HG03175 (cell line): ENCODE data around the gene FBRS.
"Not testable (repeated sequence)": the region's sequence is repeated elsewhere in the genome, so short reads cannot be mapped to it uniquely, and the experiment has no call there.

Source experiments
- ATAC-seq: cut with Tn5 transposase; IDR thresholded peaks from one replicate; pipeline ENCODE4 v1.9.1; 2021; ENCODE audit warnings: mild to moderate bottlenecking, moderate library complexity; ENCODE audit not compliant: unreplicated experiment

FBRS gene

DNA sequence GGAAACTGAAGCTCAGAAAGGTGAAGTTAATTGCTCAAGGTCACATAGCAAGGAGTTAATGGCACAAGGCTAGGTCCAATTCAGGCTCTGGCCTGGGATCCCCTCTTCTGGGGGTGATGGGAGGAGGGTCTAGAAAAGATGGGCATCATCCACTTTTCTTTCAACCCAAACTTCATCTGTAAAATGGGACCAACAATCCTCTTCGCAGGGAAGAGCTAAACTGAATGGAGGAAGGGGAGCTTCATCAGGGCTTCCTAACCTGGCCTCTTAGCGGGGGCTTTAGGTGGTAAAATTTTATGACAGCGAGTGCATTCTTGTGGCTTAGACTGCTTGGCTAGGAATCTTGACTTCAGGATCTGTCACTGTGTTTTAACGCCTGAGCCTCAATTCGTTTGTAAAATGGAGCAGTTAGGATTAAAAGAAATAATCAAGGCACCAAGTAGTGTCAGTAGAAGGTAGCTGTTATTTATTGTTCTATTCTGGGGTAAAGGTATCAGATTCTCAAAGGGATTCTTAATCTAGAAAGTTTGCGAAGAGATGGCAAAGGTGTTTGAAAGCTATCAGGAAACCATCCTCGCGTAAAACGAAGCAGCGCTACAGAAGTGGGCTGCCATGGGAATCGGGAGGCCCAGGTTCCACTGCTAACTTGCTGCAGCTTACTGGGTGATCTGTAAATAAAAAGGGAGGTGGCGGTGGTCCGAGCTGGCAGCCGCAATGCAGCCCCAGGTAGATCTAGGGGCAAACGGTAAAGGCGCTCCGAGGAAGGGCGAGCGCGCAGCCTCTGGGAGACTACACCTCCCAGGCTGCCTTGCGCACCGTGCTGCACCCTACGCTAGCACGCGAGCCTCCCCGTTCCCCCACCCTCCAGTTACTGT lies 39.3 kb downstream of the FBRS start:
- ATAC-seq: peak; percentile 83

DNA sequence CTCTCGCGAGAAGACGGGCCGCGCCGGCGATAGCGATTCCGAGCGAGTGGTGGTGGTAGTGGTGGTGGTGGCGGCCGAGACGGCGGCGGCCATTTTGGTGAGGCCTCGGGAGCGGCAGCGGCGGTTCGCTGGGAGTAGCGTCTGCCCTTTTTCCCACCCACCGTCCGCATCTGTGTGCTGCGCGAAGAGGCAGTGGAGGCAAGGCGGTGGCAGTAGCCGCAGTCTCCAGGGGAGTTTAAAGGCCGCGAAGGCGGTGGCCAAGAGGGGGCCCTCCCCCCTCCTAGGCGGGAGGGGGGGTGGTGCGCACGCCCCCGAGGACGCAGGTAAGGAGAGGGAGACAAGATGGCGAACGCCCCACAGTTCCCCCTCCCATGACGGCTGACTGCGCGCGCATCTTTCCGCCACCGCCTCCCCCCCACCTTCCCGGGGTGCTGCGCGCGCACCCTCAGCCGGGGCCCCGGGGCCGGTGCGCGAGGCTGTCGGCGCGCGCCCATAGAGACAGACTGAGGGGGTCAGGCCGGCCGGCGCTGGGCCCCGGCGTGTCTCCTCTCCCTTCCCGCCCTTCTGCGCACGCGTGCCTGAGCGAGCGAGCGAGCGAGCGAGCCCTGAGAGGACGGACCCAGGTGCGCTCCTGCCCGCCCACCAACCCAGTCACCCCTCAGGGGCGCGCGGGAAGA lies 40.0 kb downstream of the FBRS start:
- ATAC-seq: peak; percentile 68

DNA sequence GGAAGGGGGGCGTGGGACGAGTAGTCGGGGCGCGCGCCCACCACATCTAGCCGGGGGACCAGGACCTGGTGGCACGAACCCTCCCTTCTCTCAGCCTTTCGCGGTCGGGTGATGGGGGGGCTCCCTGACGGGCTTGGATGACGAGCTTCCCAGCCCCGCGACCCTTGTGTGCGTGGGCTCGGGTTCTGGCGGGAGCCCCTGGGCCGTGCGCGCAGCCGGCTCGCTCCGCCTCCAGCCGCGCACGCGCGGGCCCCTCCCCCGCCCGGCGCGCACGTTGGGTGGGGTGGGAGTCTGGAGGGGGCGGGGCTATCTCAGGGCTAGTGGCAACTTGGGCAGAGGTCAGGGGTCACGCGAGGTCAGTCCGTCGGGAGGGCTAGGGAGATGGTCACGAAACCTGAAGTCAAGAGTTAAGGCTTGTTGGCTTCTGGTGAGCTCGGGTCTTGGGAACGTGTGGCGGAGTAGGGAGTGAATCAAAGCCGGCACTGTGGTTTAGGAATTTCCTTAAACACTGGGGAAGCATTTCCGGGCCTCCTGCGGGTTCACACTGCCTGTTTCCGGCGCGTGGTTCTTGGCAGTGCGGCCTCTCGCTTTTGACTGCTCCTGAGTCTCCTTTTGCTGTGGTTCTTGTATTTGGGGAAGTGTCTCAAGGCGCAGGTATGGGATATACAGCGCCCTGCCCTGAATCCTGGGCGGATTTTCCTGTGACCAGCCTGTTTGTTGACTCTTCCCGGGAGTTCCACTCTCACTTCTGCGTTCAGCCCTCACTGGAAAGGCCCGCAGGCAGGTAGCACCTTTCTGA lies 40.8 kb downstream of the FBRS start, which contains the start of gene SRCAP:
Gene SRCAP (plus strand): TSS at position 356 of the 799 bp plus-strand sequence. CDS start 1,654 bp downstream, outside the sequence.
- ATAC-seq: peak; percentile 33

DNA sequence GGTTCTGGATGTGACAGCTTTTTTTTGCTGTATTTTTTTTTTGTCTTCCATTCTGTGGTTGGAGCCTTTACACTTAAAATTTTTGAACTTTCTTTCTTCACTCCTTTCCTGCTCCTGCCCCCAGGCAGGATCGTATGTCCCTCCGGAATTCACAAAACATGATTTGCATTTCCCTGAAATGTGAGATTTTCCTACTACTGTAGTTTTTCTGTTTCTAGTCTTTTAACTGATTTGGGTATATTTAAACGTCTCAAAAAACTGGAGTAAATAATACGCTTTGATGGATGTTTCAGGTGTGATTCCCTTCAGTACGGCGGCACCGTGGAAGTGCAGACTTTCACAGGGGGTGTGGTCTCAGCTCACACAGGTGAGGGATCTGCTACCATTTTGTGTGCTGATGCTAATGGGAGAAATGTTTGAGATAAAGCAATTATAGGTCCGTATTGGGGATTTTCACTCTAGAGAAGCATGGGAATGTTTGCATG lies 41.4 kb downstream of the FBRS start:
- no peak for ATAC-seq

DNA sequence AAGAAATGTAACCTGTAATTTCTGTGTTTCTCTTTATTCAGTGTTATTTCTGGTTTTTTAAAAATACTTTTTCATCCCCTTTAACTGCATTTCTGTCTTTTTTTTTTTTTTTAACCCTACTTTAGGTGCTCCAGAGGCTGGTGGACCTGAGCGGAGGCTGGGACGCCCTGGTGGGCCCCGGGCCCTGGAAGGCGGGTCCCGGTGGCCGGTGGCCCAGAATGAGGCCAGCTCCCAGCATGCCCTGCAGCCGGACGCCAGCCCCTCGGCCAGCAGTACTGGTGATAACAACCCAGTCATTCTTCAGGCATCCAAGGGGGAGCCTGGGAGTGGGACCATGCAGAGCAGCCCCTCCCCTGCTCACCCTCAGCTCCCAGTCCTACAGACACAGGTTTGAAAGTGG lies 42.3 kb downstream of the FBRS start:
- ATAC-seq: no peak

DNA sequence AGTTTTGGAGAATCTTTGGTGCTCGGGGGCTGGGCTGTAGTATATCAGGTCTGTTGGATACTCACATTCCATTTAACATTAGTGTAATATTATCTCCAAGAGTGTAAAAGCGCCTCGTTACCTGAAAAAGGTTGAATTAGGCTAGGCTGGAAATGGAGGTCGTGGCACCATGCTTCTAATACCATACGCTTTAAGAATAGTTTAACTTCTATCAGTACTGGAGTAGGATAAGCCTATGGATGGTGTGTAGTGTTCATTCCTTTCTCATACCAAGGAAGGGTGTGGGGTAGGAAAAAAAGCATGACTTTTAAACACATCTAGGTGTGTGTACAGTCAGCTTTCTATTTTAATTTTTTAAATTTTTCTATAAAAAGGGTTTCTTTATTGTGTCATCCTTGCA lies 42.7 kb downstream of the FBRS start:
- ATAC-seq: no peak

DNA sequence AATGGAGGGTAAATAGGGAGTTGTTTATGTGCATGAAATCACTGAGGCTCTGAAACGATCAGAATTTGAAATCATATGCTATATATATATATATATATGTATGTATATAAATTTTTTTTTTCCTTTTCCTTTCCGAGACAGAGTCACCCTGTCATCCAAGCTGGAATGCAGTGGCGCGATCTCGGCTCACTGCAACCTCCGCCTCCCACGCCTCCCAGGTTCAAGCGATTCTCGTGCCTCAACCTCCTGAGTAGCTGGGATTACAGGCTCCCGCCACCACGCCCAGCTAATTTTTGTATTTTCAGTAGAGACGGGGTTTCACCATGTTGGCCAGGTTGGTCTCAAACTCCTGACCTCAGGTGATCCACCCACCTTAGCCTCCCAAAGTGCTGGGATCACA lies 44.8 kb downstream of the FBRS start:
- ATAC-seq: not testable (repeated sequence)

DNA sequence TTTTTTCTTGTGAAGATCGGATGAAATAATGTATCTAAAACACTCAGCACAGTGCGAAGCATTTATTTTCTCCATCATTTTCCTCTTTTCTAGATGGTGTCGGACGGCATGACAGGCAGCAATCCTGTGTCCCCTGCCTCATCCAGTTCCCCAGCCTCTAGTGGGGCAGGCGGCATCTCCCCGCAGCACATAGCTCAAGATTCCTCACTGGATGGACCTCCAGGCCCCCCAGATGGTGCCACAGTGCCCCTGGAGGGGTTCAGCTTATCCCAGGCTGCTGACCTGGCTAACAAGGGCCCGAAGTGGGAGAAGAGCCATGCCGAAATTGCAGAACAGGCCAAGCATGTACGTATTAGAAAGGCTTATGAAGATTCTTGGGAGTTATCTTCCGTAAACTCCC lies 45.7 kb downstream of the FBRS start:
- no peak for ATAC-seq

DNA sequence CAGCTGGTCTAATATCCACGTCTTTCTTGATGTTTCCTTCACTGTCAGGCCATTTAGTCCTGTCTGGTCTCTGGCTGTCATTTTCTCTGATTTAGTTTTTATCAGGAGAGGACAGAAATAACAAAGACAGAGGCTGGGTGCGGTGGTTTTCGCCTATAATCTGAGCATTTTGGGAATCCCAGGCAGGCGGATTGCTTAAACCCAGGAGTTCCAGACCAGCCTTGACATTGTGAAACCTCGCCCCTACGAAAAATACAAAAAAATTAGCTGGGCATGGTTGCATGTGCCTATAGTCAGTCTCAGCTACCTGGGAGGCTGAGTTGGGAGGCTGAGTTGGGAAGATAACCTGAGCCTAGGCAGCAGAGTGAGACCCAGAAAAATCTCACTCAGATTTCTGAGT lies 47.8 kb downstream of the FBRS start:
- ATAC-seq: no peak

DNA sequence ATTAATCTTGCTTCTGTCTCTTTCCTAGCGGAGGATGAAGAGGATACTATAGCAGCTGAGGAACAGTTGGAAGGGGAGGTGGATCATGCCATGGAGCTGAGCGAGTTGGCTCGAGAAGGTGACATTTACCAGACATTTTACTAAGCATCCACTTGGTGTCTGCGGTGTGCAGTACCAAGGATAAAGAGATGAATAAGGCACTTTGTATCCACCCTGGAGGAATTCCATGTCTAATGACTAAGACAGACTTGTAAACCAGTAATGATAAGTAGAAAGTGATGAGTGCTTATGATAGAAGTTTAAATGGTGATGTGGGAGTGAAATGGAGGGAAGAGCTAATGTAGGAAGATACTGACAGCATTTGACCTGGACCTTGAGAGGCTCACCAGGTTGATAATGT lies 52.7 kb downstream of the FBRS start:
- no peak for ATAC-seq

DNA sequence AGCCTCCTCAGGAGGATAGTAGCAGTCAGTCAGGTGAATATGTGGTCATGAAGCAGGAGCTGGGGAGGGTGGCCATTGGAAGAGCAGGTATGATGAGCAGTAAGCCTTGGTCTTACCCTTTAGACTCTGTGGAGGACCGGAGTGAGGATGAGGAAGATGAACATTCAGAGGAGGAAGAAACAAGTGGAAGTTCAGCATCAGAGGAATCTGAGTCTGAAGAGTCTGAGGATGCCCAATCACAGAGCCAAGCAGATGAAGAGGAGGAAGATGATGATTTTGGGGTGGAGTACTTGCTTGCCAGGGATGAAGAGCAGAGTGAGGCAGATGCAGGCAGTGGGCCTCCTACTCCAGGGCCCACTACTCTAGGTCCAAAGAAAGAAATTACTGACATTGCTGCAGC lies 53.5 kb downstream of the FBRS start:
- ATAC-seq: no peak

DNA sequence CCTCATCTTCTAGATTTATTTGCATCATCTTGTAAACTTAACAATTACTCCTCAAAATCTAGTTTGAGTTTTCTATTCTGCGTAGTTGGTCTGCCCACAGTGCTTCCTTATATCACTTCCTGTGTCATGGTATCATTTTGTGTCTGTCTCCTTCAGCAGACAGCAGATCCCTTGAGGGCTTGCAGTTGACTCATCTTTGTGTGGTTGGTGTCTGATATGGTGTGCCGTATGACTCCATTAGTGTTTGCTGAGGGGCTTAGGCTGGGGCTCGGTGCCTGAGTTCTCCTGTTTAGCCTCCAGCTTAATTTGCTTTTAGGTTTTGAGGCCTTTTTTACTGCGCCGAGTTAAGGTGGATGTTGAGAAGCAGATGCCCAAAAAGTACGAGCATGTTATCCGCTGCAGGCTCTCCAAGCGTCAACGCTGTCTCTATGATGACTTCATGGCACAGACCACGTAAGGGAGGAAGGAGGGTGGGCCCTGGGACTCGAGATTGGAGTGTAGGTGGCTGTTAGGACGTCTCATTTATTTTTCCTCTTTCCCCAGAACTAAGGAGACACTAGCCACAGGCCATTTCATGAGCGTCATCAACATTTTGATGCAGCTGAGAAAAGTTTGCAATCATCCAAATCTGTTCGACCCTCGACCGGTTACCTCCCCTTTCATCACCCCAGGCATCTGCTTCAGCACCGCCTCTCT lies 57.7 kb downstream of the FBRS start:
- no peak for ATAC-seq

DNA sequence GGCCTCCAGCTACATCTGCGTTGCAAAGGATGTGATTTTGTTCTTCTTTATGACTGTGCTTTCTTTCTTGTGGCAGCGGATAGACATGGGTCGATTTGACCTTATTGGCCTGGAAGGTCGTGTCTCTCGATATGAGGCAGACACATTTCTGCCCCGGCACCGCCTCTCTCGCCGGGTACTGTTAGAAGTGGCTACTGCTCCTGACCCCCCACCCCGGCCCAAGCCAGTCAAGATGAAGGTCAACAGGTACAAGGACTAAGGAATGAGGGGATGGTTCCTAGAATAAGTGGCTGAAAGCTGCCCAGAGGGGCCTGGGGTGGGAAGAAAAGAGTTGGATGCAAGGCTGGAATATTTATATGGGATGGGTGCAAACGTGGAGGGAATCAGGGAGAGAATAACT lies 61.9 kb downstream of the FBRS start:
- ATAC-seq: no peak
